Fibroblast of peridontal ligament (primary cell): Measurements from ENCODE around the gene MSI1.
"Not testable (repeated sequence)": the region's sequence is repeated elsewhere in the genome, so short reads cannot be mapped to it uniquely, and the experiment has no call there.

Experiments used
- DNase-seq: peaks from one replicate; pipeline ENCODE4 v3.0.0-alpha.2; 2010; ENCODE audit errors: extremely low read depth

MSI1 gene

DNA sequence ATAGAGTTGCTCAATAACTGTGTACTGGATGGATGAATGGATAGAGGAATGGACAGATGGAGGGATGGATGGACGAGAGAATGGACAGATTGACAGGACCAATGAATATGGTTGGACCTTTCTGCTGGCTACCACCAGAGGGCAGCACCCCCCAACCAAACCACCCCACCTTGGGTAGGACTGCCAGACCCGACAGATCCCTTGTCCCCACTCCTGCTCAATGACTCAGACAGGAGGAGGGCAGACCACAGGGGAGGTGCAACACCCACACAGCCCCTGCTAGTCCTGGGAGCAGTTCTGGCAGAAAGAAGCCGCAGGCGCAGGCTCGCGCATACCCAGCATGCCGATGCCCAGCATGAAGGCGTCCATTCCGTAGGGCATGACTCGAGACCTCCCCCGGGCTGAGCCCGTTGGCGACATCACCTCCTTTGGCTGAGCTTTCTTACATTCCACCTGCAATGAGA lies 12.4 kb downstream of the MSI1 start:
- DNase-seq = peak; percentile 77

DNA sequence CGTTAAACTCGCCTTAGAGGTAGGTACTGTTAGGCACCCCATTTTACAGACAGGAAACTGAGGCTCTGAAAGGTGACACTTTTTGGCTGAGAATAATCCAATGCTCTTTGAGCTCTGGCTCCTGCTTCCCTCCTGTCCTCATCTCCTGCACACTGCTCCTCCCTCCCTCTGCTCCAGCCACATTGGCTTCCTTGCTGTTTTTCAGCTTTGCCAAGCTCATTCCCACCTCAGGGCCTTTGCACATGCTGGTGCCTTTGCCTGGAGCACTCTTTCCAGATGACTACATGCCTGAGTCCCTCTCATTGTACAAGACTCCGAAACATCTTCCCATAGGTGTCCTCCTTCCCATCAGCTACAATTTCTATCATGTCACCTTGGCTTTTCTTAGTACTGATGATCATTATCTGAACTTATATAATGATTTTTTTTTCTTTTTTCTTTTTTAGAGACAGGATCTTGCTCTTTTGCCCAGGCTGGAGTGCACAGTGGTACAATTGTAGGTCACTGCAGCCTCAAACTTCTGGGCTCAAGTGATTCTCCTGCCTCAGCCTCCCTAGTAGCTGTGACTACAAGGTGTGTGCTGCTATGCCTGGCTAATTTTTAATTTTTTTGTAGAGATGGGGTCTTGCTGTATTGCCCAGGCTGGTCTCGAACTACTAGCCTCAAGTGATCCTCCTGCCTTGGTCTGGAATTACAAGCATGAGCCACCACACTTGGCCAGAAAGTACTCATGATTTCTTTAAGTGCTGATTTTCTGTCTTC lies 15.2 kb downstream of the MSI1 start:
- no peak for DNase-seq

DNA sequence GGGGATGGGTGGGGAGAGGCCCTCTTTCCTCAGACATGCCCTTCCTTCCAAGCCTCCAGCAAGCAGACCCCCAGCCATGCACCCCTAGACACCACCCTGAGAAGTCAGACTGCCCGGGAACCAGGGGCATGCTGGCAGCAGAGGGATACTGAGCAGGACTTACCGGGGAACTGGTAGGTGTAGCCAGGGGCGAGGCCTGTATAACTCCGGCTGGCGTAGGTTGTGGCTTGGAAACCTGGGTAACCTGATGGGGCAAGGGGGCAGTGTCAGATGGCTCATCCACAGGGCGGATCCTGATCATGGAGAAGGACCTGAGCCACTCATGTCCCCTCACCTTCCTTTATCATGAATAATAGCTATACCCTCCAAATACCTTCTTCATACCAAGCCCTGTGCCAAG lies 15.8 kb downstream of the MSI1 start:
- no peak for DNase-seq

DNA sequence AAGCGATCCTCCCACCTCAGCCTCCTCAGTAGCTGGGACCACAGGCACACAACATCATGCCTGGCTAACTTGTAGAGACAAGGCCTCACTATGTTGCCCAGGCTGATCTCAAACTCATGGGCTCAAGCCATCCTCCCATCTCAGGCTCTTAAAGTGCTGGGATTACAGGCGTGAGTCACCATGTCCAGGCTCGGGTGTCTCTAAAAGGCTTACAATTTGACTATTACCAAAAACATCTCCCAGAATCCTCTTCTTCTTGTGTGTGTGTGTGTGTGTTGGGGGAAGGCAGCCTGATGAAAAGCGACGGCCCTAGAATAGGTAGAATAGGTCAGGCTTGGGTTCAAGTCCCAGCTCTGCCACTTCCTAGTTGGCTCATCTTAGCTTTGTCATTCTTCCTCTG lies 16.8 kb downstream of the MSI1 start:
- DNase-seq = peak; percentile 42

DNA sequence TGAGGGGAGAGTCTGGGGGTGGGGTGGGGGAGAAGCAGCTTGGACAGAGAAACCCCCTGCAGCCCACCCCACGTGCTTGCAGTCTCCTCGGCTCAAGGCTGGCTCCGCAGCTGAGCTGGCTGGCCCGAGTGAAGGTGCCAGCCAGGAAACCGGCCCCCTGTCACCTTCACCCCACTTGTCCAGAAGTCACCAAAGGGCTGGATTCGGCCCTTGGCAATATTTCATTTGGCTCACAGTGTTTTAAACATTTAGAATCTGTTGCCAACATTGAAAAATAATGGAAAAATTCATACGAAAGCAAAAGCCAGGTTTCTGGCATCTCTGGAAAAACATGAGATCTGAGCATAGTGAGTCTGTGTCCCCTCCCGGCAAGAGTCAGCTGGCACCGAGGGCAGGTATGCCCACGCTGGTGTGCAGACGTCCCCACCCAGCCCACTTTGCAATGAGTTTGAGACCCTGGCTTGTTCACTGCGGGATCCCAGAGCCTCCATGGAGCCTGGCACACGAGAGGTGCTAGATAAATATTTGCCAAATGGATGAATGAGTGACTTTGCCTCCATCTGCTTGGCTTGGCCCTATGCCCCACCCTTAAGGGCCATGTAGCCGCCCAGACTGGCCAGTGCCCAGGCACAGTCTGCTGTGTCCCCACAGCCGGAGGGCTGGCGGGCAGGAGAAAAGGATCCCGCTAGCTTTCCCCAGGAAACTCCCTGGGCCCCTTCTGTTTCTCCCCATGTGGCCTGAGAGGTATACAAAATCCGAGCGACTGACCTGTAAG lies 18.2 kb downstream of the MSI1 start:
- no peak for DNase-seq

DNA sequence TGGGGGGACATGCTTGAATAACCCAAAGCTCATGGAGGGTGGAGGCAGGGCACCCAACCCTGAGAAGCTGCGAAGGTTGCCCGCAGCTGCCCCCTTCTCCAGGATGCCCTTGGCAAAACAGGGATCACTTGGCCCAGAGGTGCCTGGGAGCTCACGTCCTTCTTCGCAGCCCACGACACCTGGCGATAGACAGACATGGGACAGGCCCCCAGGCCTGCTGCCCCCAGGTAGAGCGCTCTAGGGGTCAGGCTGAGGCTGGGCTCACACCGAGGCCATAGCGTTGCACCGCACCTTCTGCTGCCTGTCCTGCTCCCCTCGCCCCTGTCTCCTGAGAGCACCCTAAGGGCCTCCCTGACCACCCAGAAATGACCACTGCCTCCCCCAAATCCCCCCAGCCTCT lies 21.2 kb downstream of the MSI1 start:
- no peak for DNase-seq

DNA sequence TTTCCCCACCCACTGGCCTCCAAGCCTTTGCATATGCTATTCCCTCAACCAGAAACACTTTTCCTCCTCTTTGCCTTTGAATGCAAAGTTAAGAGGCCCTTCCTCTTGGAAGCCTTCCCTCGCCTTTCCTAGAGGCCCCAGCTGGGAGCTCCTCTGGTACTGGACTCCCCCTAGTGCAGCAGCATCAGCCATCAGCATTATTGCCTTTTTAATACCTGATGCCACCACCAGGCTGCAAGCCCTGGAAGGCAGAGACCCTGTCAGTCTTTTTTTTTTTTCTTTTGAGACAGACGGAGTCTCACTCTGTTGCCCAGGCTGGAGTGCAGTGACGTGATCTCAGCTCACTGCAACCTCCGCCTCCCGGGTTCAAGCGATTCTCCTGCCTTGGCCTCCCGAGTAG lies 22.3 kb downstream of the MSI1 start:
- no peak for DNase-seq

DNA sequence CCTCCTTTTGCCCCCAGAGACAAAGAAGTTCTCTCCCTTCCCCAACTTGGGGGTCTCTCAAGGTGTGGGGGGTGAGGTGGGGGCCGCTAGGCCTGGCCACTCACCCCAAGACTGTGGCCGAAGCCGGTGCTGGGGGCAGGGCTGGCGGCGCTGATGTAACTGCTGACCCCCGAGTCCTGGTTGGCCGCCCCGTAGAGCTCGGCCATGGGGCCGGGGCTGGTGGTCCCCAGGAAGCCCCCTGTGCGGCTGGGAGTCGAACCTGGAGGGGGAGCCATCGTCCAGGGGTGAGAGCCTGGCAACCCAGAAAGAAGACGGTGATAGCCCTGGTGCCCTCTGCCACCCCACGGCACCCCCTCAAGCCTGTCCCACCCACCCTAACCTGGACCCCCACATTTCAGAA lies 22.9 kb downstream of the MSI1 start:
- DNase-seq = no peak

DNA sequence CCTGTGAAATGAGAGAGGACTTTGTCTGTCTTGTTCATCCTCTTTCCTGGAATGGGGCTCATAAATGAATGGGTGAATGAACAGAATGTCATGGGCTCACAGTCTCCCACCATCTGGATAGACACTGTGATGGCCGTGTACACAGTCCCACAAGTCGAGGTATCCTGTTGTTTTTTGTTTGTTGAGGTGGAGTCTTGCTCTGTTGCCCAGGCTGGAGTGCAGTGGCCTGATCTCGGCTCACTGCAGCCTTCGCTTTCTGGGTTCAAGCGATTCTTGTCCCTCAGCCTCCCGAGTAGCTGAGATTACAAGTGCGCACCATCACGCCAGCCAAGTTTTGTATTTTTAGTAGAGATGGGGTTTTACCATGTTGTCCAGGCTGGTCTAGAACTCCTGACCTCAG lies 25.3 kb downstream of the MSI1 start:
- no peak for DNase-seq

DNA sequence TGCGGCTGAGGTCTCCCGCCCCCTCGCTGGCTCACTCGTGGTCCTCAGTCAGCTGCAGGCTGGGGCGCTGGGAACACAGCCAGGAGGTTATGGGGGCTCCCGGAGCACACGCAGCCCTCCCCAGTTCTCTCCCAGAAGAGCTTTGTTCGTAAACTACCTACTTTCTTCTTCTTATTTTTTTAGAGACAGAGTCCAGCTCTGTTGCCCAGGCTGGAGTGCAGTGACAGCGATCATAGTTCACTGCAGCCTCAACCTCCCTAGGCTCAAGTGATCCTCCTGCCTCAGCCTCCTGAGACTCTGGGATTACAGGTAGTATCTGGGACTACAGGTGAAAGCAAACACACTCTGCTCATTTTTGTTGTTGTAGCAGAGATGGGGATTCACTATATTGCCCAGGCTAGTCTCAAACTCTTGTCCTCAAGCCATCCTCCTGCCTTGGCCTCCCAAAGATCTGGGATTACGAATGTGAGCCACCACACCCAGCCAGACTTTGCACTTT lies 25.9 kb downstream of the MSI1 start:
- no peak for DNase-seq

DNA sequence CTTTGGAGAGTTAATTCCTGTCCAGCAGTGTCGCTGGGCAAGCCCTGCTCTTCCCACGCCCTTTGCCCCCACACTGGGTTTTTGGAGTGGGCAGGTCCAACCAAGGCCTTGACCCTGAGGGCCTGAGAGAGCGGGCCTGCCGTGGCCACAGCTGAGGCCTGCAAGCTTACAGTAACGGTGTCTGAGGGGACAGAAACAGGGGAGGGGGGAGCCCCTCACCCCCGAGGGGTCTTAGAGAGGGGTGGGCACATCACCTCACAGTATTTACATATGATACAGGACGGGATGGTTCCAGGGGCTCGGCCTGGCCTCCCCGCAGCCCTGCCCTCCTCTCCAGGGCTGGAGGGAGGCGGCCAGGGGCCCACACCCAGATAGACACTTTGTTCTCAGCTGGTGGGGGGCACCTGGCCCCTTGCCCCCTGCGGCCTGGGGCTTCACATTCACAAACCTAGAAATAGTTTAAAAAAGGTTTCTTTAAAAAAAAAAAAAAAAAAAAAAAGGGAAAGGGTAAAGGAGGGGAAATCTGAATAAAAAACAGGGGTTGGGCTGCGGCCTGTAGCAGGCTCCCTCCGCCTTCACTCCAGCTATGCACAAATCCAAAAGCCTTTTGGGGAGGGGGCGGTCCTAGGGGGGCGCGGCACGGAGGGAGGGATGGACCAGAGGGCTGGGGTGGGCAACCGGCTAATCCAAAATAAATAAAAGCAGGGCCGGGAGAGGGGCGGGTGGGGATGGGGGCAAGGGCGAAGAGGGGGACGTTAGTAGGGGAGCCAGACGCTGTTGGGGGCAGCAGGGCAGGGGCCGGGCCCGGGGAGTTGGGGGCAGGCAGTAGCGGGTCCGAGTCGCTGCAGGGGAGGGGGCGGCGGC lies 26.6 kb downstream of the MSI1 start:
- no peak for DNase-seq

DNA sequence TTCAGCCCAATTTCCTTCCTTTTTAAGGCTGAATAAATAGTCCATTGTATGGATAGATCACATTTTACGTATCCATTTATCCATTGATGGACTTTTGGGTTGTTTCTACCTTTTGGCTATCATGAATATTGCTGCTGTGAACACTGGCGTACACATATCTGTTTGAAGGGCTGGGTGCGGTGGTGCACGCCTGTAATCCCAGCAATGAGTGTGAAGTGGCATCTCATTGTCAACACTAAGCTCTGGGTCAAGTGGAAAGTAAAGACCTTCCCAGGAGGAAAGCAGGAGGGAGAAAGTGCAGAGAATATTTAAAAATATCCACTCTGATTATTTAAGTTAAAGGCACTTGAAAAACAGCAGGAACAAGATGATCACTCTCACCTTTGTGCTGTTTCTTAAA lies 29.7 kb downstream of the MSI1 start:
- no peak for DNase-seq

DNA sequence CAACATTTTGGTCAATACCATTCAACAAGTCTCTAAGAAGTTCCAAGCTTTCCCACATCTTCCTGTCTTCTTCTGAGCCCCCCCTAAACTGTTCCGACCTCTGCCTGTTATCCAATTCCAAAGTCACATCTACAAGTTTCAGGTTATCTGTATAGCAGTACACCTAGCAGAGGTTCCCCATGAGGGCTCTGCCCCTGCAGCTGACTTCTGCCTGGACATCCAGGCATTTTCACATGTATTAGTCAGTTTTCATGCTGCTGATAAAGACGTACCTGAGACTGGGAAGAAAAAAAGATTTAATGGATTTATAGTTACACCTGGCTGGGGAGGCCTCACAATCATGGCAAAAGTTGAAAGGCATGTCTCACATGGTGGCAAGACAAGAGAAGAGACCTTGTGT lies 31.2 kb downstream of the MSI1 start:
- DNase-seq = no peak

DNA sequence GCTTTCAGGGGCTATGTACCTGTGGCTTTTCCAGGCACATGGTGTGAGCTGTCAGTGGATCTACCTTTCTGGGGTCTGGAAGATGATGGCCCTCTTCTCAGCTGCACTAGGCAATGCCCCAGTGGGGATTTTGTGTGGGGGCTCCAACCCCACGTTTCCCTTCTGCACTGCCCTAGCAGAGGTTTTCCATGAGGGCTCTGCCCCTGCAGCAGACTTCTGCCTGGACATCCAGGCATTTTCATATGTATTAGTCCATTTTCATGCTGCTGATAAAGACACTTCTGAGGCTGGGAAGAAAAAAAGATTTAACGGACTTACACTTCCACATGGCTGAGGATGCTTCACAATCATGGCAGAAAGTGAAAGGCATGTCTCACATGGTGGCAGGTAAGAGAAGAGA lies 32.6 kb downstream of the MSI1 start:
- DNase-seq = not testable (repeated sequence)

DNA sequence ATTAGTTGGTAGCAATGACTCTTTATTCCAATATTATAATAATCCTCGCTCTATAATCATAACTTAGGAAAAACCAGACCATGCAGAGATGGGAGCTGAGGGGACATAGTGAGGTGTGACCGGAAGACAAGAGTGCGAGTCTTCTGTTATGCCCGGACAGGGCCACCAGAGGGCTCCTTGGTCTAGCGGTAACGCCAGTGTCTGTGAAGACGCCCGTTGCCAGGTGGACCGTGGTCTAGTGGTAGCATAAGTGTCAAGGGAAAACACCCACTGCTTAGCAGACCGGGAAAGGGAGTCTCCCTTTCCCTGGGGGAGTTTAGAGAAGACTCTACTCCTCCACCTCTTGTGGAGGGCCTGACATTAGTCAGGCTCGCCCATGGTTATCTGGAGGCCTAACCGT lies 33.5 kb downstream of the MSI1 start:
- peak; percentile 23 for DNase-seq

DNA sequence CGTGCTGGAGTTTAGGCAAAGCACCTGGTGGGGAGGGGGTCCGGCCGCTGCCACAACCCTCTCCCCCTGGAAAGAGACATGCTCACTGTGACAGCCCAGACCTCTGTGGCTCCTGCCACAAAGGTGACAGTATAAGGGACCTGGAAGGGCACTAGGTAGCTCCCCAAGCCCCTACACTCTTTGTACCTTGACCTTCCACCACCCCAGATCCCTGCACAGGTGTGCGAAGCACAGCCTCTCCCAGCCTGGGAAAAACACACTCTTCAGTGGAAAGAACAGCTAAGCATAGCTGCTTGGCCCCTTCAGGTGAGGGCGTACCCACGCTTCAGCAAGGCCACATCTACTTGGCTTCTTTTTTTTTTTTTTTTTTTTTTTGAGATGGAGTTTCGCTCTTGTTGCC lies 36.4 kb downstream of the MSI1 start:
- no peak for DNase-seq

DNA sequence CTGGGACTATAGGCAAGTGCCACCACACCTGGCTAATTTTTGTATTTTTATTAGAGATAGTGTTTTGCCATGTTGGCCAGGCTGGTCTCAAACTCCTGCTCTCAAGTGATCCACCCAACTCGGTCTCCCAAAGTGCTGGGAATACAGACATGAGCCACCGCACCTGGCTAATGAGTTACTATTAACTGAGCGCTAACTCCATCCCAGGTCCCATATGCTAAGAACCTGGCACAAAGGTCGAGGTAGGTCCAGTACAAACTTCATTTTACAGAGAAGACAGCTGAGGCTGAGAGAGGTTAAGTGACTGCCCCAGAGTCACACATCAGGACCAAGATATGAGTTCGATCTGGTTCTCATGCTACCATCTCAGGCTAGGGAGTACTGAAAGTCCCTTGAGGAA lies 36.9 kb downstream of the MSI1 start:
- no peak for DNase-seq

DNA sequence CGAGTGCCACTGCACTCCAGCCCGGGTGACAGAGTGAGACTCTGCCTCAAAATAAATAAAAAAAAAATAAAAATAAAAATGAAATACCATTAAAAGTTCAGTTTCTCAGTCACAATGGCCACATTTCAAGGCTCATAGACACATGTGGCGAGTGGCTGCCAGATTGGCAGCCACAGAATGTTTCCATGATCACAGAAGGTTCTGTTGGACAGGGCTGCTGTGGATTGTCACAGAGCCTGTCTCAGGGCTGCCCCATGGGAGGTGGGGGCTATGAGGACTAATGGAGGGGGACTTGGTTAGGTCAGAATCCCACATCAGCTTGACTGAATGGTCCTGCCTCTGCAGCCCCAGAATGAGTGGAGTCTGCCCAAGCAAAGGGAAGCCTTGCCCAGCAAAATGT lies 37.6 kb downstream of the MSI1 start:
- no peak for DNase-seq

DNA sequence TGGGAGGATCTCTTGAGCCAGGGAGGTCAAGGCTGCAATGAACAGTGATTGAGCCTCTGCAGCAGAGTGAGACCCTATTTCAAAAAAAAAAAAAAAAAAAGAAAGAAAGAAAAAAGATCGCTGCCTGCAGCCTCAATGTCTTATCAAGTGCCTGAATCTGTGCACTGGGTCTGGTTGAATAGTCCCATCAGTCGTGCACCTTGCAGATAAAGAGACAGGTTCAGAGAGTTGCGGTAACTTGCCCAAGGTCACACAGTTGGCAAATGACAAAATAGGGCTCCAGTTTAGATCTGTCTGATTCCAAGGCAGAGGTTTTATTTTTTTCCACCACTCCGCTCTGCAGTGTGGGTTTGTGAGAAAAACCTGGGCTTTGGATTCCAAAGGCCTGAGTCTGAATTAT lies 40.7 kb downstream of the MSI1 start:
- DNase-seq = no peak

DNA sequence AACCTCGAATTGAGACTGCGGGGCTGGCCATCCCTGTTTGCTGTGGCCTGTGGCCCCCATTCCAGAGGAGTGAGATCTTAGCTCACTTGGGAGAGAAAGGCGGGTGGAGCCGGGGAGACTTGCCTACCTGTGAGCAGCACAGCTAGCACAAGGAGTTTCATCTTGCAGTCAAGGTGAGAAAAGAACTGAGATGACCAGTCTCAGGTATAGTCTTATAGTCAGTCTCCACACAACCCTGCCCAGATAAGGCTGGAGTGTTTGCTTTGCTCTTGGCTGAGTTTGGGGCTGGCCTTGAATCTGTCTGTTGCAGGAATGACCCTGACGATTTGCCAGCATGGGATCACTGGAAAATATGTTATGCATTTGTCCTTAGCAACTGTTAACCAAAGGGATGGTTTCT lies 41.4 kb downstream of the MSI1 start, which contains the start of gene PLA2G1B:
Gene PLA2G1B (minus strand): TSS at position 187 of the 400 bp plus-strand sequence. CDS start 26 bp downstream, at position 161.
- DNase-seq = no peak

DNA sequence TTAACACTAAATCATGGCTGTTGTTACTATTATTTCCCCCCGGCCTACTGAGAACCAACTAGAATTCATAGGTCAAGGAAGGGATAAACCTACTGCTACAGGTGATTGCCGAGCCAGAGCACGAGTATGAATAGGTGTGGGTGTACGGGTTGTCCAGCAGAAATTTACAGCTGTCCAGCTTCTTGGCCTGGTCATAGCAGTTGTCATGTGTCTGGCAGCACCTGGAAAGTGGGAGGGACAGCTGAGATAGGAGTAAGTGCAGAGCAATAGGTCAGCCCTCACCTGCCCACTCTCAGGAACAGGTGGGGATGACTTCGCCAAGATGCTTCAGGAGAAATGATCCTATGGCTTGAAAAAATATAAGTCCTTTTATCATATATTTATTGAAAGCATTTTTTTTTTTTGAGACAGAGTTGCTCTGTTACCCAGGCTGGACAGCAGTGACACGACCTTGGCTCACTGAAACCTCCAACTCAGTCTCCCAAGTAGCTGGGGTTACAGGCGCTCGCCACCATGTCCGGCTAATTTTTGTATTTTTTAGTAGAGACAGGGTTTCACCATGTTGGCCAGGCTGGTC lies 44.0 kb downstream of the MSI1 start:
- DNase-seq = no peak

DNA sequence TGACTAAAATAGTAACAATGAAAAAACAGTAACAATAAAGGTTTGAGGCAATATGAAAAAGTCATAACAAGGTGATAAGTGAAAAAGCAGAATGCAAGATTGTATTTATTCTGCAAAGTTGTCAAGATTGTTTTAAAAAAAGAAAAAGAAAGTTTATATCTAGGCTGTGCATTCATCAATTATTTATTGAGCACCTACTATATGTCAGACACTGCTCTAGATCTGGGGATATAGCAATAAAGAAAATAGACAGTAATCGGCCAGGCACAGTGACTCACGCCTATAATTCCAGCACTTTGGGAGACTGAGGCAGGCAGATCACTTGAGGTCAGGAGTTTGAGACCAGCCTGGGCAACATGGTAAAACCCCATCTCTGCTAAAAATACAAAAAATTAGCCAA lies 45.2 kb downstream of the MSI1 start:
- DNase-seq = no peak
